ENCODE measurements around the gene ELOVL5. TPM values are rescaled to one million over a fixed set of nuclear protein-coding genes. Genes with fewer than 3 reads are reported as not detected.

The ELOVL5 gene
- total RNA-seq, 2 donors from 2014 or later = 103 to 108 TPM

- H3K4me1 ChIP-seq (ENCODE audit: control insufficient read depth, insufficient read depth, low read length) = no peaks in the 10 kb centered on the region
- H3K4me3 Mint-ChIP-seq = no peak overlapping the region
- no peak overlapping the region for H3K4me3 ChIP-seq (ENCODE audit: low read length)
- no peak overlapping the region for H3K27ac ChIP-seq (ENCODE audit: low read depth, low read length)
- H3K27ac Mint-ChIP-seq = no peak overlapping the region
- no peaks in the 10 kb centered on the region for H3K27me3 ChIP-seq (ENCODE audit: control insufficient read depth, insufficient read depth, low read length, poor library complexity, severe bottlenecking)
- no peaks in the 10 kb centered on the region for H3K4me1 Mint-ChIP-seq
- H3K9me3 ChIP-seq (ENCODE audit: control insufficient read depth, low read length) = no peaks in the 10 kb centered on the region
- no peaks in the 10 kb centered on the region for H3K36me3 ChIP-seq (ENCODE audit: control insufficient read depth, insufficient read depth, low read length)
- 94 to 96% methylated on average over 3 to 5 of the region's 5 CpGs for WGBS, 2 experiments (ENCODE audit: insufficient coverage in 1 of 2, insufficient read length in 1 of 2)
- peaks cover 30% of the 10 kb centered on the region for H3K9me3 Mint-ChIP-seq
- DNase-seq = no peak
- H3K27me3 Mint-ChIP-seq (ENCODE audit: insufficient read depth) = peaks cover 19% of the 10 kb centered on the region
- no peak overlapping the region for H3K9ac ChIP-seq (ENCODE audit: extremely low read depth, low read length, poor library complexity, severe bottlenecking)
- no peak for TF ChIP-seq CTCF (conservative IDR thresholded peaks at IDR 0.05)
- H3K36me3 Mint-ChIP-seq (ENCODE audit: low read depth) = no peaks in the 10 kb centered on the region
Observed at GRCh38 chr6:53382421-53382820, 33.7 kb upstream of the ELOVL5 start.

GRCh38 chr6:53378208-53378607 is 29.5 kb upstream of the ELOVL5 start:
- Mint-ChIP-seq H3K27me3 (ENCODE audit: insufficient read depth) (peaks cover 4% of the 10 kb centered on the region), H3K4me3 (no peak overlapping the region)
- H3K27ac ChIP-seq (ENCODE audit: low read depth, low read length) = no peak overlapping the region

GRCh38 chr6:53377793-53378192 is 29.0 kb upstream of the ELOVL5 start:
- no peak for DNase-seq
- TF ChIP-seq CTCF (conservative IDR thresholded peaks at IDR 0.05) = no peak
- Mint-ChIP-seq H3K27ac (no peak overlapping the region), H3K4me1 (peaks cover 8% of the 10 kb centered on the region), H3K9me3 (peaks cover 14% of the 10 kb centered on the region), H3K27me3 (ENCODE audit: insufficient read depth) (peaks cover 4% of the 10 kb centered on the region), H3K36me3 (ENCODE audit: low read depth) (no peaks in the 10 kb centered on the region), H3K4me3 (no peak overlapping the region)
- peaks cover 3% of the 10 kb centered on the region for H3K4me1 ChIP-seq (ENCODE audit: control insufficient read depth, insufficient read depth, low read length)
- no peaks in the 10 kb centered on the region for H3K27me3 ChIP-seq (ENCODE audit: control insufficient read depth, insufficient read depth, low read length, poor library complexity, severe bottlenecking)
- H3K9me3 ChIP-seq (ENCODE audit: control insufficient read depth, low read length) = no peaks in the 10 kb centered on the region
- no peaks in the 10 kb centered on the region for H3K36me3 ChIP-seq (ENCODE audit: control insufficient read depth, insufficient read depth, low read length)
- no peak overlapping the region for H3K4me3 ChIP-seq (ENCODE audit: low read length)
- WGBS, 2 experiments (ENCODE audit: insufficient coverage in 1 of 2, insufficient read length in 1 of 2) = 84% methylated on average over 3 of the region's 3 CpGs; no CpG with 5 or more reads in 1 of the 2 experiments
- no peak overlapping the region for H3K27ac ChIP-seq (ENCODE audit: low read depth, low read length)
- H3K9ac ChIP-seq (ENCODE audit: extremely low read depth, low read length, poor library complexity, severe bottlenecking) = no peak overlapping the region

More at GRCh38 chr6:53378208-53378607, 29.5 kb upstream of the ELOVL5 start:
- no peak overlapping the region for H3K9ac ChIP-seq (ENCODE audit: extremely low read depth, low read length, poor library complexity, severe bottlenecking)
- peaks cover 2% of the 10 kb centered on the region for H3K4me1 ChIP-seq (ENCODE audit: control insufficient read depth, insufficient read depth, low read length)
- 94 to 97% methylated on average over 7 of the region's 7 CpGs for WGBS, 2 experiments (ENCODE audit: insufficient coverage in 1 of 2, insufficient read length in 1 of 2)
- DNase-seq = no peak
- no peak overlapping the region for H3K27ac Mint-ChIP-seq
- no peaks in the 10 kb centered on the region for H3K27me3 ChIP-seq (ENCODE audit: control insufficient read depth, insufficient read depth, low read length, poor library complexity, severe bottlenecking)
- no peaks in the 10 kb centered on the region for H3K9me3 ChIP-seq (ENCODE audit: control insufficient read depth, low read length)
- peaks cover 18% of the 10 kb centered on the region for H3K9me3 Mint-ChIP-seq
- TF ChIP-seq CTCF (conservative IDR thresholded peaks at IDR 0.05) = no peak
- H3K36me3 ChIP-seq (ENCODE audit: control insufficient read depth, insufficient read depth, low read length) = no peaks in the 10 kb centered on the region
- no peak overlapping the region for H3K4me3 ChIP-seq (ENCODE audit: low read length)
- no peaks in the 10 kb centered on the region for H3K36me3 Mint-ChIP-seq (ENCODE audit: low read depth)
- H3K4me1 Mint-ChIP-seq = peaks cover 8% of the 10 kb centered on the region
